Liver (tissue), 9 donors: Measurements from ENCODE around the gene DHDH. TPM values are rescaled to one million over a fixed set of nuclear protein-coding genes. Genes with fewer than 3 reads are reported as not detected.
"Not testable (repeated sequence)": the region's sequence is repeated elsewhere in the genome, so short reads cannot be mapped to it uniquely, and the experiment has no call there.

Experiments
- DNase-seq: peaks from one replicate; pipeline ENCODE4 v3.0.0-alpha.2; 2017; ENCODE audit warnings: low spot score
- H3K27ac ChIP-seq, 2 donors: one replicate each; pipeline ENCODE4 v1.7.0; 2013; ENCODE audit warnings: inconsistent platforms in 2 of 2, low read length in 2 of 2, control low read depth in 1 of 2, low read depth in 1 of 2, mild to moderate bottlenecking in 1 of 2
- H3K27me3 ChIP-seq, 4 donors: one replicate each; pipeline versions ENCODE4 v1.6.1 to v1.7.0; 2013; ENCODE audit warnings: low read length in 3 of 4, inconsistent platforms in 1 of 4, mild to moderate bottlenecking in 1 of 4, moderate library complexity in 1 of 4; ENCODE audit not compliant: control insufficient read depth in 4 of 4, insufficient read depth in 4 of 4
- H3K36me3 ChIP-seq, 4 donors: one replicate each; pipeline versions ENCODE4 v1.6.1 to v1.7.0; 2013; ENCODE audit warnings: low read length in 3 of 4, mild to moderate bottlenecking in 3 of 4, low read depth in 1 of 4, moderate library complexity in 1 of 4; ENCODE audit not compliant: control insufficient read depth in 4 of 4, insufficient read depth in 3 of 4
- H3K4me1 ChIP-seq, 4 donors: one replicate each; pipeline versions ENCODE4 v1.6.1 to v1.7.0; 2013; ENCODE audit warnings: low read length in 3 of 4, mild to moderate bottlenecking in 3 of 4, moderate library complexity in 1 of 4; ENCODE audit not compliant: control insufficient read depth in 4 of 4, insufficient read depth in 4 of 4
- H3K4me3 ChIP-seq, 3 donors: one replicate each; pipeline versions ENCODE4 v1.6.1 to v1.7.0; 2013; ENCODE audit warnings: low read length in 3 of 3, control low read depth in 1 of 3, low read depth in 1 of 3, mild to moderate bottlenecking in 1 of 3
- H3K9ac ChIP-seq, 2 donors: one replicate each; pipeline ENCODE4 v1.7.0; 2013; ENCODE audit warnings: low read length in 2 of 2, mild to moderate bottlenecking in 2 of 2, moderate library complexity in 2 of 2, control low read depth in 1 of 2, low read depth in 1 of 2
- H3K9me3 ChIP-seq, 4 donors: one replicate each; pipeline versions ENCODE4 v1.6.1 to v1.7.0; 2013; ENCODE audit warnings: low read length in 3 of 4; ENCODE audit not compliant: control insufficient read depth in 4 of 4
- ATF3 ChIP-seq: IDR thresholded peaks from 2 replicates; pipeline ENCODE4 v1.6.1; 2016; ENCODE audit warnings: antibody characterized with exemption
- FOXA2 ChIP-seq: IDR thresholded peaks from 2 replicates; pipeline ENCODE4 v1.6.1; 2016; ENCODE audit warnings: antibody characterized with exemption
- GABPA ChIP-seq, 2 donors: IDR thresholded peaks in 1 of 2; conservative IDR thresholded peaks in 1 of 2; 2 replicates each; pipeline ENCODE4 v1.6.1; 2016; ENCODE audit warnings: antibody characterized with exemption in 2 of 2, mild to moderate bottlenecking in 1 of 2, moderate library complexity in 1 of 2
- HNF4A ChIP-seq, 2 donors: conservative IDR thresholded peaks; 2 replicates each; pipeline ENCODE4 v1.6.1; 2016; ENCODE audit warnings: antibody characterized with exemption in 2 of 2, mild to moderate bottlenecking in 2 of 2
- HNF4G ChIP-seq: IDR thresholded peaks from 2 replicates; pipeline ENCODE4 v1.6.1; 2016; ENCODE audit warnings: antibody characterized with exemption
- JUND ChIP-seq, 2 donors: IDR thresholded peaks; 2 replicates each; pipeline ENCODE4 v1.6.1; 2016; ENCODE audit warnings: antibody characterized with exemption in 2 of 2
- NR2F2 ChIP-seq: IDR thresholded peaks from 2 replicates; pipeline ENCODE4 v1.6.1; 2016; ENCODE audit warnings: antibody characterized with exemption
- RAD21 ChIP-seq, 2 donors: IDR thresholded peaks; 2 replicates each; pipeline ENCODE4 v1.6.1; 2016; ENCODE audit warnings: antibody characterized with exemption in 2 of 2, mild to moderate bottlenecking in 2 of 2
- REST ChIP-seq: IDR thresholded peaks from 2 replicates; pipeline ENCODE4 v1.6.1; 2016; ENCODE audit warnings: antibody characterized with exemption, mild to moderate bottlenecking
- RXRA ChIP-seq, 2 donors: IDR thresholded peaks; 2 replicates each; pipeline ENCODE4 v1.6.1; 2017 to 2018; ENCODE audit warnings: antibody characterized with exemption in 2 of 2, mild to moderate bottlenecking in 1 of 2
- SP1 ChIP-seq: IDR thresholded peaks from 2 replicates; pipeline ENCODE4 v1.6.1; 2018; ENCODE audit warnings: antibody characterized with exemption, mild to moderate bottlenecking
- TAF1 ChIP-seq: conservative IDR thresholded peaks from 2 replicates; pipeline ENCODE4 v1.6.1; 2016; ENCODE audit warnings: antibody characterized with exemption, mild to moderate bottlenecking
- ZBTB33 ChIP-seq: IDR thresholded peaks from 2 replicates; pipeline ENCODE4 v1.6.1; 2016; ENCODE audit warnings: antibody characterized with exemption
- WGBS: extraction: QIAGEN DNeasy Blood & Tissue Kit; methylation state at CpG from one replicate; pipeline ENCODE4 v1.1.7; 2013; 5-methylcytosine and 5-hydroxymethylcytosine counted together
- polyA plus RNA-seq, 2 donors: library from polyadenylated mRNA; stranded (reverse) in 1 of 2; unstranded in 1 of 2; fragments of 200-250 nt in 1 of 2; fragments of >200 nt in 1 of 2; fragmentation: Nextera tagmentation in 1 of 2; extraction: Ambion mirVana in 1 of 2; gene quantifications; one replicate each; pipeline versions ENCODE4 v1.2.1 to v1.2.3, GENCODE V29; 2013 to 2015
- total RNA-seq, 2 donors: library from RNA; depleted of rRNA; stranded (reverse); fragments of >200 nt; gene quantifications; one replicate each; pipeline ENCODE4 v1.2.3, GENCODE V29; 2014
- donor health status: healthy.
- donor health status: healthy.
- donor health status: healthy.
- donor health status: healthy.
- donor health status: healthy.

The DHDH gene
- total and polyA plus RNA-seq, 4 donors: 0.16 to 1.3 TPM; not detected in 2

- TF ChIP-seq ZBTB33: no peak
- TF ChIP-seq JUND (IDR thresholded peaks at IDR 0.05): no peak
- no peak for TF ChIP-seq NR2F2
Measured at GRCh38 chr19:48896191-48896720, 37.2 kb upstream of the DHDH start (continued).

- H3K4me3 ChIP-seq: no peak overlapping the region
- no peaks in the 10 kb centered on the region for H3K36me3 ChIP-seq
- H3K9me3 ChIP-seq: no peaks in the 10 kb centered on the region
- no peaks in the 10 kb centered on the region for H3K27me3 ChIP-seq
- WGBS: 92% methylated on average over 5 of the region's 5 CpGs
- TF ChIP-seq TAF1 (no peak), ZBTB33 (no peak), HNF4A (conservative IDR thresholded peaks at IDR 0.05) (no peak), REST (no peak), SP1 (no peak), RXRA (IDR thresholded peaks at IDR 0.05) (no peak), HNF4G (no peak), RAD21 (IDR thresholded peaks at IDR 0.05) (no peak), ATF3 (no peak), FOXA2 (no peak)
- no peak overlapping the region for H3K9ac ChIP-seq
- DNase-seq: no peak
- H3K4me1 ChIP-seq: peaks cover 0 to 17% (median 7%) of the 10 kb centered on the region in 4 donors
- H3K27ac ChIP-seq: no peak overlapping the region
Measured at GRCh38 chr19:48897181-48897580, 36.3 kb upstream of the DHDH start.

- TF ChIP-seq GABPA (IDR thresholded peaks at IDR 0.05 in 1 of 2, conservative IDR thresholded peaks at IDR 0.05 in 1 of 2): peak in 1 of 2 donors; percentile 5
- not testable (repeated sequence) for H3K9me3 ChIP-seq, H3K9ac ChIP-seq, H3K27me3 ChIP-seq, H3K4me3 ChIP-seq, H3K36me3 ChIP-seq, DNase-seq
- H3K27ac ChIP-seq: peak overlapping the region in 1 of 2 donors; percentile 77
- H3K4me1 ChIP-seq: peaks cover 3 to 20% (median 11%) of the 10 kb centered on the region in 4 donors
- 85% methylated on average over 11 of the region's 11 CpGs for WGBS
Measured at GRCh38 chr19:48899386-48899749, 34.1 kb upstream of the DHDH start.
